Gastrocnemius medialis (tissue), 4 donors: ENCODE results near the gene GPR146. TPM values are rescaled to one million over a fixed set of nuclear protein-coding genes. Genes with fewer than 3 reads are reported as not detected.

ENCODE experiments used
- ATAC-seq, 2 donors: fragments of 150-250 bp; one replicate each; pipeline ENCODE4 v1.9.1; 2016
- DNase-seq, 2 donors: peaks; one replicate each; pipeline ENCODE4 v3.0.0-alpha.2; 2019
- H3K27ac ChIP-seq, 4 donors: fragments of 200-600 bp; sonication (generic); 1 replicate in 1 of 4; 2 replicates in 3 of 4; pipeline ENCODE4 v1.5.1; 2016 to 2018; ENCODE audit warnings: mild to moderate bottlenecking in 2 of 4, moderate library complexity in 1 of 4
- H3K27me3 ChIP-seq, 3 donors: fragments of 200-600 bp; sonication (generic) in 2 of 3; 1 replicate in 1 of 3; 2 replicates in 2 of 3; pipeline versions ENCODE4 v1.5.1 to v1.6.0; 2016 to 2019; ENCODE audit warnings: mild to moderate bottlenecking in 1 of 3, moderate library complexity in 1 of 3
- H3K36me3 ChIP-seq, 2 donors: fragments of 200-600 bp; sonication (generic) in 1 of 2; one replicate each; pipeline ENCODE4 v1.5.1; 2017 to 2018
- H3K4me1 ChIP-seq, 2 donors: fragments of 200-600 bp; sonication (generic) in 1 of 2; one replicate each; pipeline ENCODE4 v1.5.1; 2016 to 2017; ENCODE audit warnings: mild to moderate bottlenecking in 2 of 2
- H3K4me3 ChIP-seq, 4 donors: fragments of 200-600 bp; sonication (generic) in 3 of 4; 1 replicate in 1 of 4; 2 replicates in 3 of 4; pipeline ENCODE4 v1.5.1; 2016 to 2019; ENCODE audit warnings: mild to moderate bottlenecking in 2 of 4
- H3K9me3 ChIP-seq, 3 donors: fragments of 200-600 bp; sonication (generic) in 2 of 3; 1 replicate in 1 of 3; 2 replicates in 2 of 3; pipeline ENCODE4 v1.5.1; 2016 to 2019
- POLR2A ChIP-seq, 2 donors: fragments of 450-650 bp; IDR thresholded peaks; one replicate each; pipeline ENCODE4 v1.6.1; 2017; ENCODE audit warnings: antibody characterized with exemption in 2 of 2, mild to moderate bottlenecking in 2 of 2, moderate library complexity in 2 of 2
- in situ Hi-C, 4 donors: fragments of 200-750 bp; cut with MboI; loops; one replicate each; pipeline versions ENCODE4 v1.15.0 to v1.8.0; 2017; ENCODE audit warnings: low sequenced_read_pairs in 4 of 4
- intact Hi-C: fragments of 100-400 bp; cut with DNase I; formaldehyde crosslinking; loops from one replicate; pipeline ENCODE4 v1.15.1; 2023; ENCODE audit warnings: low total_unique reads
- total RNA-seq, 4 donors: library from RNA; depleted of rRNA; stranded (reverse); fragments of >200 nt; gene quantifications; one replicate each; pipeline versions ENCODE4 v1.1.0 to v1.2.3, GENCODE V29; 2016
- TF ChIP-seq, protein P1 (sequence below), 5 experiments: fragments of 450-650 bp in 3 of 5; fragments of 200-600 bp in 2 of 5; sonication (generic) in 2 of 5; IDR thresholded peaks in 4 of 5; conservative IDR thresholded peaks in 1 of 5; 1 replicate in 4 of 5; 2 replicates in 1 of 5; pipeline ENCODE4 v1.5.1; 2016 to 2019; ENCODE audit warnings: antibody characterized with exemption in 5 of 5, mild to moderate bottlenecking in 3 of 5, moderate library complexity in 3 of 5

GPR146 gene, protein sequence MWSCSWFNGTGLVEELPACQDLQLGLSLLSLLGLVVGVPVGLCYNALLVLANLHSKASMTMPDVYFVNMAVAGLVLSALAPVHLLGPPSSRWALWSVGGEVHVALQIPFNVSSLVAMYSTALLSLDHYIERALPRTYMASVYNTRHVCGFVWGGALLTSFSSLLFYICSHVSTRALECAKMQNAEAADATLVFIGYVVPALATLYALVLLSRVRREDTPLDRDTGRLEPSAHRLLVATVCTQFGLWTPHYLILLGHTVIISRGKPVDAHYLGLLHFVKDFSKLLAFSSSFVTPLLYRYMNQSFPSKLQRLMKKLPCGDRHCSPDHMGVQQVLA
- total RNA-seq: 10 to 100 TPM; 23.3 to 43.8 (median 29.5) TPM

DNA sequence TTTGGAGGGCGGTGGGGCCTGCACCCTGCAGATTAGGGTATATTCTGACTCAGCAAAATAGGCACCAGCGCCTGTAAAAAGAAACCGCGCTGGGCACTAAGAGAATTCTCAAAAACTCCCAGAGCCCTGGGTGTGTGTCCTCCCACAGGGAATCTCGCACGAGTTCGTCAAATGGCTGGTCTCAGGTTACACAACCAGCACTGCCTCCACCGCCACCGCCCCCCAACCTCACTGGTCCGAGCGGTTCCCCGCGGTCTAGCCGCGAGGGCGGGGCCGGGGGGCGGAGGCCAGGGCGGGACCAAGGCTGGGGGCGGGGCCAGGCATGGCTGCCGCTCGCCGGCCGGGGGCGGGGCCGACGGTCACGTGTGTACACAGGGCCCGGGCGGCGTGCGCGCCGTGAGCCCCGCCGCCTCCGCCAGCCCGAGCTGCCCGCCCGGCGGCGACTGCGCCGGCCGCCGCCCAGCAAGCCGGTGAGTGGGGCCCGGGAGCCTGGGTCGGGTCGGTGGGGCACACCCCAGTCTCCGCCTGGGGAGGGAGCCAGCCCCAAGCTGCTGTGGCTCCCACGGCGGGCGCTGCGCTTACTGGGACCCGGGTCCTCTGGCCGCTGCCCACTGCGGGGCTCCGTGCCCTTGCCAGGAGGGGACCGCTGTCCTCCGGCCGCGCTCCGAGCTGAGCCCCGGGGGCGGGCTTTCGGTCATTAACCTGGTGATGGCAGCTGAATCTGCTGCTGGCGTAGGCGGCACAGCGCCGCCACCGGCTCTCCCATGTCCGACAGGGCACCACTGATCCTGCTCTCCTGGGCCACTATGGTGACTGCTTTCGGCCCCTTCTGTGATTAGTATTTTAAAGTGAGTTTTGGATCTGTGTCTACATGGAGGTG, at the start of gene GPR146:
Gene GPR146 (plus strand): TSS at position 358 of the 880 bp plus-strand sequence. CDS start 12,970 bp downstream, outside the sequence.
- peak; percentile 90 to 92 for ATAC-seq

DNA sequence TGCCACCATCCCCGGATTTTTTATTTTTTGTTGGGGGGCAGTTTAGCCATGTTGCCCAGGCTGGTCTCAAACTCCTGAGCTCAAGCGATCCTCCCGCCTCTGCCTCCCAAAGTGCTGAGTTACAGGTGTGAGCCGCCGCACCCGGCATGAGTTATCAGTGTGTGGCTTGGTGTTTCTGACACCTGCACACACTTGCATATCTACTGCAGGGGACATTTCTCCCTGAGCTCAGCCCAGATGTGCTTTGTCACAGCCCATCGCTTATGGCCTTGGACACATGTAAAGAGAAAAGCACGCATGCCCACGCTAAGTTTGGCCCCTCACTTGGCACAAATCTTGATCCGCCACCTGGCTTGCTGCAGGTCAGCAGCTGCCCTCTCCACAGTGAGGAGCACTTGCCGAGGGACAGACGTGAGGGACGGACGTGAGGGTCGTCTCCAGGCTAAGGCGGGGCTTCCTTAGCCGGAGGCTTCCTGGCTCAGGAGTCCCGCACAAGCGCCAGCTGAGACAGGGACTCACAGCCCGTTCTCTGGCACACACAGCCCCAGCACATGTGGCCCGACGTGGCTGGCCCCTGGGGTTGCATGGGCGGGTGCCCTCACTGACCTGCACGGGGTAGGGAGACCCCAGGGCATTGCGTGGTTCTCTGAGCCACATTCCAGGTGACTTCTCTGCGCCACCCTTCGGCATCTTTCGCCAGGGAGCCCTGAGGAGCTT, 49.6 kb upstream of the GPR146 start:
- H3K4me1 ChIP-seq: peaks cover 3% of the 10 kb centered on the region in 2 donors
- H3K27me3 ChIP-seq: peaks cover 12 to 29% (median 26%) of the 10 kb centered on the region in 3 donors
- H3K9me3 ChIP-seq: no peaks in the 10 kb centered on the region
- ATAC-seq (no peak), DNase-seq (no peak)
- no peak overlapping the region for H3K27ac ChIP-seq
- H3K4me3 ChIP-seq: no peak overlapping the region
- intact Hi-C loops (no loop called here), in situ Hi-C loops (loop anchor here (5.0 to 25.0 kb wide), 4 partner anchors 50 to 168 kb away; partner anchors contain the start of genes ZFAND2A (in 2 of the 4) and GPR146 (in 1 of the 4))
- no peaks in the 10 kb centered on the region for H3K36me3 ChIP-seq
- TF ChIP-seq POLR2A (IDR thresholded peaks at IDR 0.05): no peak
- TF ChIP-seq, protein P1, sequence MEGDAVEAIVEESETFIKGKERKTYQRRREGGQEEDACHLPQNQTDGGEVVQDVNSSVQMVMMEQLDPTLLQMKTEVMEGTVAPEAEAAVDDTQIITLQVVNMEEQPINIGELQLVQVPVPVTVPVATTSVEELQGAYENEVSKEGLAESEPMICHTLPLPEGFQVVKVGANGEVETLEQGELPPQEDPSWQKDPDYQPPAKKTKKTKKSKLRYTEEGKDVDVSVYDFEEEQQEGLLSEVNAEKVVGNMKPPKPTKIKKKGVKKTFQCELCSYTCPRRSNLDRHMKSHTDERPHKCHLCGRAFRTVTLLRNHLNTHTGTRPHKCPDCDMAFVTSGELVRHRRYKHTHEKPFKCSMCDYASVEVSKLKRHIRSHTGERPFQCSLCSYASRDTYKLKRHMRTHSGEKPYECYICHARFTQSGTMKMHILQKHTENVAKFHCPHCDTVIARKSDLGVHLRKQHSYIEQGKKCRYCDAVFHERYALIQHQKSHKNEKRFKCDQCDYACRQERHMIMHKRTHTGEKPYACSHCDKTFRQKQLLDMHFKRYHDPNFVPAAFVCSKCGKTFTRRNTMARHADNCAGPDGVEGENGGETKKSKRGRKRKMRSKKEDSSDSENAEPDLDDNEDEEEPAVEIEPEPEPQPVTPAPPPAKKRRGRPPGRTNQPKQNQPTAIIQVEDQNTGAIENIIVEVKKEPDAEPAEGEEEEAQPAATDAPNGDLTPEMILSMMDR (IDR thresholded peaks at IDR 0.05 in 4 of 5, conservative IDR thresholded peaks at IDR 0.05 in 1 of 5): no peak

More for the DNA sequence above, at the start of gene GPR146:
- intact Hi-C loops: loop anchor here (1.0 to 10.0 kb wide), 7 partner anchors 16 to 528 kb away; partner anchors contain the start of genes GET4, MAFK, PSMG3 and ZFAND2A
- Histone ChIP-seq H3K36me3 (no peaks in the 10 kb centered on the region), H3K4me3 (peak within 1 kb of the TSS; percentile 65 to 95 (median 78)), H3K9me3 (no peaks in the 10 kb centered on the region), H3K27me3 (no peaks in the 10 kb centered on the region), H3K27ac (peak within 1 kb of the TSS; percentile 92 to 97 (median 96)), H3K4me1 (peaks cover 44 to 49% of the 10 kb centered on the region in 2 donors)
- DNase-seq: peak; percentile 97
- TF ChIP-seq, protein P1 (IDR thresholded peaks at IDR 0.05 in 4 of 5, conservative IDR thresholded peaks at IDR 0.05 in 1 of 5): peak; percentile 67 to 81 (median 73)
- peak; percentile 67 to 77 for TF ChIP-seq POLR2A (IDR thresholded peaks at IDR 0.05)
- in situ Hi-C loops: loop anchor here in 1 of 4 donors (10.0 kb wide), 1 partner anchor 50 kb away; no protein-coding TSS in a partner anchor

DNA sequence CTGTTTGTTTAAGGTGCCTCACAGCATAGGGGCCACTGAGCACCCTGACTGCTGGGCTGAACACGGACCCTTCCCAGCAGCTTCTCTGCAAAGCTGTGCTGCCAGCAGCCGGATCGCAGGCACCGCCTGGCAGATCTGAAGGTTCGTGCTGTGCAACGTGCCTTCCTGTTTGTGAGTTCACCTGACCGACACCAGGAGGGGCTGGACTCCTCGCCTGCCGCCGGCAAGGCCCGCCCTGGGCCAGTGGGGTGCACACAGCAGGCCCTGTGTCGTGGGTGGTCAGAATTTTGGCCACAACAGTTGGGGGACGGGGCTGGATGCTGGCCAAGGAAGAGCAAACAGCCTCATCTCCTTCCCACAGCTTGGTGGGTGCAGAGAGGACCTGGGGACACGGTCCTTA, 48.8 kb upstream of the GPR146 start:
- ATAC-seq (no peak), DNase-seq (no peak)
- peaks cover 9 to 25% (median 22%) of the 10 kb centered on the region in 3 donors for H3K27me3 ChIP-seq
- no peaks in the 10 kb centered on the region for H3K9me3 ChIP-seq
- TF ChIP-seq POLR2A (IDR thresholded peaks at IDR 0.05): no peak
- TF ChIP-seq, protein P1 (IDR thresholded peaks at IDR 0.05 in 4 of 5, conservative IDR thresholded peaks at IDR 0.05 in 1 of 5): no peak
- H3K4me3 ChIP-seq: no peak overlapping the region
- in situ Hi-C loops (loop anchor here (10.0 to 25.0 kb wide), 3 partner anchors 49 to 167 kb away; partner anchors contain the start of genes ZFAND2A (in 2 of the 4) and GPR146 (in 1 of the 4)), intact Hi-C loops (no loop called here)
- H3K36me3 ChIP-seq: no peaks in the 10 kb centered on the region
- no peak overlapping the region for H3K27ac ChIP-seq
- peaks cover 3% of the 10 kb centered on the region in 2 donors for H3K4me1 ChIP-seq
